Uterus (tissue), 4 donors: ENCODE results near the gene NAP1L5. TPM values are rescaled to one million over a fixed set of nuclear protein-coding genes. Genes with fewer than 3 reads are reported as not detected.

Experiments used
- DNase-seq, 2 donors: peaks; one replicate each; pipeline ENCODE4 v3.0.0-alpha.2; 2019 to 2020
- H3K27ac ChIP-seq, 2 donors: fragments of 200-600 bp; sonication (generic); 1 replicate in 1 of 2; 2 replicates in 1 of 2; pipeline ENCODE4 v1.5.1; 2016 to 2018
- H3K27me3 ChIP-seq, 2 donors: fragments of 200-600 bp; sonication (generic); one replicate each; pipeline ENCODE4 v1.5.1; 2018 to 2019; ENCODE audit warnings: control low read depth in 1 of 2
- H3K36me3 ChIP-seq, 2 donors: fragments of 200-600 bp; sonication (generic); one replicate each; pipeline ENCODE4 v1.5.1; 2019; ENCODE audit warnings: control low read depth in 1 of 2
- H3K4me1 ChIP-seq, 2 donors: fragments of 200-600 bp; sonication (generic); one replicate each; pipeline ENCODE4 v1.5.1; 2018 to 2019; ENCODE audit warnings: control low read depth in 1 of 2
- H3K4me3 ChIP-seq, 2 donors: fragments of 200-600 bp; sonication (generic); 1 replicate in 1 of 2; 2 replicates in 1 of 2; pipeline ENCODE4 v1.5.1; 2018 to 2019; ENCODE audit warnings: mild to moderate bottlenecking in 1 of 2
- H3K9me3 ChIP-seq, 2 donors: fragments of 200-600 bp; sonication (generic); one replicate each; pipeline ENCODE4 v1.5.1; 2019; ENCODE audit warnings: control low read depth in 1 of 2
- POLR2A ChIP-seq, 2 donors: fragments of 450-650 bp; IDR thresholded peaks; one replicate each; pipeline ENCODE4 v1.6.1; 2016; ENCODE audit warnings: antibody characterized with exemption in 2 of 2, mild to moderate bottlenecking in 1 of 2, moderate library complexity in 1 of 2
- intact Hi-C: fragments of 100-400 bp; cut with DNase I; formaldehyde crosslinking; loops from one replicate; pipeline ENCODE4 v1.15.1; 2023; ENCODE audit warnings: low total_unique reads
- small RNA-seq: library from RNA; depleted of rRNA; stranded (forward); fragments of <200 nt; gene quantifications from one replicate; pipeline ENCODE3, GENCODE V24; 2016
- total RNA-seq, 4 donors: library from RNA; depleted of rRNA in 3 of 4; stranded (reverse); fragments of >200 nt in 3 of 4; gene quantifications; one replicate each; pipeline versions ENCODE4 v1.1.0 to v1.2.4, GENCODE V29; 2014 to 2023
- TF ChIP-seq, protein P1 (sequence below), 4 experiments: fragments of 200-600 bp in 2 of 4; fragments of 450-650 bp in 2 of 4; sonication (generic) in 2 of 4; IDR thresholded peaks; one replicate each; pipeline ENCODE4 v1.5.1; 2016 to 2019; ENCODE audit warnings: antibody characterized with exemption in 4 of 4, mild to moderate bottlenecking in 2 of 4, moderate library complexity in 1 of 4
- donor health status: DM: yes; HTN: yes; CAD: no.

NAP1L5 gene
- total RNA-seq, 4 donors from 2014 or later, result 3.8 to 15.6 (median 10.4) TPM

DNA sequence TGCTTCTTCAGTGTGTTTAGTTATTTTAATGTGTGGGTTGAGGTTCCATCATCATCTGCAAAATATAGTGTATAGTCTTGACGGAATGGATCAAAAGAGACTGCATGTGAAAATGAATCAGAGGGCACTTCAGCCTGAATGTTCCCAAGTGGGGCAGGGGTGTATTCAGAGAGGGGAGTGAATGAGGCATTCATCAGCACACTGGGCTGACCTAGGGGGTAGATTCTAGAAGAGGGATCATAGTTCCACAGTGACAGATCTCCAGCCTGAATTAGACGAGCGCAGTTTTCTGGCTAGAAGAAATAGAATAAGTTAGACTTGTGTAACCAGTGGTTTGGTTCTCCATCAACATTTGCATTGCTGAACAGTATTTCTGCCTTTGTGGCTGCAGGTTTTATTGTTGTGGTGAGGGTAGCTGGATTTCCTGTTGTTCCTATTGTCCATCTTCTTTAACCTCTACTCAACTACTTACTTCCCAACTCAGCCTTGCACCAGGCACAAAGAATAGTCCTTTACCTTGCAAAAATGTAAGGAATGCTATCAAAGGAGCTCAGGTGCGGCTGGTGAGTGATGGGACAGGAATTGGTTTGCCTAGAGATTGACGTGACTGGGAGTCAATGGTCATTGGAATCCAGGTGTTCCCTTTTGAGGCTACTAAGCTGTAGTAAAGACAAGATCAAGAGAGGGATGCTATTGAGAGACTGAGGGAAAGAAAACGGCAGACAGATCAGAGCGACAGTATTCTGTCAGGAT lies 50.9 kb downstream of the NAP1L5 start:
- Histone ChIP-seq H3K27me3 (no peaks in the 10 kb centered on the region), H3K4me3 (no peak overlapping the region), H3K36me3 (no peaks in the 10 kb centered on the region), H3K9me3 (no peaks in the 10 kb centered on the region), H3K4me1 (no peaks in the 10 kb centered on the region), H3K27ac (no peak overlapping the region)
- no peak for TF ChIP-seq POLR2A (IDR thresholded peaks at IDR 0.05)
- TF ChIP-seq, protein P1, sequence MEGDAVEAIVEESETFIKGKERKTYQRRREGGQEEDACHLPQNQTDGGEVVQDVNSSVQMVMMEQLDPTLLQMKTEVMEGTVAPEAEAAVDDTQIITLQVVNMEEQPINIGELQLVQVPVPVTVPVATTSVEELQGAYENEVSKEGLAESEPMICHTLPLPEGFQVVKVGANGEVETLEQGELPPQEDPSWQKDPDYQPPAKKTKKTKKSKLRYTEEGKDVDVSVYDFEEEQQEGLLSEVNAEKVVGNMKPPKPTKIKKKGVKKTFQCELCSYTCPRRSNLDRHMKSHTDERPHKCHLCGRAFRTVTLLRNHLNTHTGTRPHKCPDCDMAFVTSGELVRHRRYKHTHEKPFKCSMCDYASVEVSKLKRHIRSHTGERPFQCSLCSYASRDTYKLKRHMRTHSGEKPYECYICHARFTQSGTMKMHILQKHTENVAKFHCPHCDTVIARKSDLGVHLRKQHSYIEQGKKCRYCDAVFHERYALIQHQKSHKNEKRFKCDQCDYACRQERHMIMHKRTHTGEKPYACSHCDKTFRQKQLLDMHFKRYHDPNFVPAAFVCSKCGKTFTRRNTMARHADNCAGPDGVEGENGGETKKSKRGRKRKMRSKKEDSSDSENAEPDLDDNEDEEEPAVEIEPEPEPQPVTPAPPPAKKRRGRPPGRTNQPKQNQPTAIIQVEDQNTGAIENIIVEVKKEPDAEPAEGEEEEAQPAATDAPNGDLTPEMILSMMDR (IDR thresholded peaks at IDR 0.05), result no peak
- no peak for DNase-seq
- intact Hi-C loops, result no loop called here

DNA sequence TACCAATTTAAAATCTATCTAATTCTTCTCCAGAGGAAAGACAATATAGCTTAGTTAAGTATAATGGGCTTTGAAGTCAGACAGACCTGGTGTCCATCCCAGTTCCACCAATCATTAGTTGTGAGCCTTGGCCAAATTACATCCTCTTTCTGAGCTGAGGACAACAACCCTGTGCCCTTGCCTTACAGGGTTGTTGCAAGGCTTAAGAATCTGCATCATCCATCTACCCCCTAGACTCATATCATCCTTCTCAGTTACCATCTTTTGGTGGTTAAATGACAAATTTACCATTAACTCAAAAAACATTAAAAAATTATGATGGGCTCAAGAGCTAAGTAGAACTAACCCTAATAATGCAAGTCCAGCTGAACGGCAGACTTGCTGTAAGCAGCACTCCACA lies 51.6 kb downstream of the NAP1L5 start:
- intact Hi-C loops, result no loop called here
- H3K9me3 ChIP-seq, result no peaks in the 10 kb centered on the region

More for the DNA sequence above, 51.6 kb downstream of the NAP1L5 start:
- no peak overlapping the region for H3K4me3 ChIP-seq
- H3K27ac ChIP-seq, result no peak overlapping the region
- H3K27me3 ChIP-seq, result no peaks in the 10 kb centered on the region
- no peak for TF ChIP-seq POLR2A (IDR thresholded peaks at IDR 0.05)
- H3K4me1 ChIP-seq, result no peaks in the 10 kb centered on the region
- H3K36me3 ChIP-seq, result no peaks in the 10 kb centered on the region
- no peak for DNase-seq

Small RNA genes within 50 kb of the gene (small RNA-seq; reads per million reads assigned to genes)
- gene RF02115, result not detected
- gene RNU6-33P, result not detected

Other genes with a start within 250 kb of the NAP1L5 start
- gene HERC5, start 240.7 kb downstream of the NAP1L5 start, total RNA-seq, result 10 to 100 TPM in 2 of 4 donors, 1 to 10 TPM in 2; 4.3 to 23.7 (median 10.6) TPM
- gene PYURF, start 174.1 kb downstream of the NAP1L5 start, total RNA-seq, result 100 to 1,000 TPM in 3 of 4 donors, 10 to 100 TPM in 1; 82.9 to 270 (median 140) TPM
- gene HERC3, start 105.3 kb downstream of the NAP1L5 start, total RNA-seq, result 10 to 100 TPM; 20.6 to 54.8 (median 37.0) TPM